Subcutaneous abdominal adipose tissue (tissue), 5 donors: ENCODE results near the gene SEH1L.

ENCODE experiments used
- H3K27ac ChIP-seq: one replicate; pipeline ENCODE4 v1.7.0; 2013; ENCODE audit warnings: low read depth, mild to moderate bottlenecking, inconsistent platforms, low read length, moderate library complexity
- H3K27me3 ChIP-seq, 5 donors: one replicate each; pipeline ENCODE4 v1.7.0; 2013; ENCODE audit warnings: low read length in 5 of 5, inconsistent platforms in 1 of 5; ENCODE audit not compliant: control insufficient read depth in 5 of 5, insufficient read depth in 4 of 5
- H3K36me3 ChIP-seq, 5 donors: one replicate each; pipeline ENCODE4 v1.7.0; 2013; ENCODE audit warnings: low read length in 5 of 5; ENCODE audit not compliant: control insufficient read depth in 5 of 5, insufficient read depth in 5 of 5
- H3K4me1 ChIP-seq, 5 donors: one replicate each; pipeline ENCODE4 v1.7.0; 2013; ENCODE audit warnings: low read length in 5 of 5, mild to moderate bottlenecking in 3 of 5, moderate library complexity in 1 of 5; ENCODE audit not compliant: control insufficient read depth in 5 of 5, insufficient read depth in 5 of 5
- H3K4me3 ChIP-seq, 5 donors: one replicate each; pipeline ENCODE4 v1.7.0; 2013; ENCODE audit warnings: low read length in 5 of 5, low read depth in 1 of 5
- H3K9ac ChIP-seq, 5 donors: one replicate each; pipeline ENCODE4 v1.7.0; 2013; ENCODE audit warnings: low read length in 5 of 5, mild to moderate bottlenecking in 4 of 5, moderate library complexity in 3 of 5
- H3K9me3 ChIP-seq, 5 donors: one replicate each; pipeline ENCODE4 v1.7.0; 2013; ENCODE audit warnings: low read length in 5 of 5; ENCODE audit not compliant: control insufficient read depth in 5 of 5
- donor health status: healthy.
- donor health status: healthy.
- donor health status: healthy.
- donor health status: healthy.
- donor health status: healthy.

Gene SEH1L

GRCh38 chr18:12934454-12935071, 13.2 kb upstream of the SEH1L start:
- no peak overlapping the region for H3K4me3 ChIP-seq
- H3K27me3 ChIP-seq, result no peaks in the 10 kb centered on the region
- no peaks in the 10 kb centered on the region for H3K9me3 ChIP-seq
- no peaks in the 10 kb centered on the region for H3K36me3 ChIP-seq
- H3K27ac ChIP-seq, result no peak overlapping the region
- peak overlapping the region in 1 of 5 donors; percentile 33 for H3K9ac ChIP-seq
- peaks cover 0 to 3% (median 0%) of the 10 kb centered on the region in 5 donors for H3K4me1 ChIP-seq

- Histone ChIP-seq H3K9ac (no peak overlapping the region), H3K4me1 (peaks cover 0 to 3% (median 0%) of the 10 kb centered on the region in 5 donors), H3K4me3 (no peak overlapping the region), H3K27me3 (no peaks in the 10 kb centered on the region), H3K36me3 (no peaks in the 10 kb centered on the region), H3K27ac (no peak overlapping the region), H3K9me3 (no peaks in the 10 kb centered on the region)
Measured at GRCh38 chr18:12939162-12939561, 8.6 kb upstream of the SEH1L start.

- Histone ChIP-seq H3K4me1 (peaks cover 0 to 22% (median 19%) of the 10 kb centered on the region in 5 donors), H3K9me3 (no peaks in the 10 kb centered on the region), H3K9ac (no peak overlapping the region), H3K4me3 (no peak overlapping the region), H3K27ac (no peak overlapping the region), H3K27me3 (no peaks in the 10 kb centered on the region), H3K36me3 (no peaks in the 10 kb centered on the region)
Measured at GRCh38 chr18:12943215-12943614, 4.6 kb upstream of the SEH1L start.

- Histone ChIP-seq H3K4me3 (peak overlapping the region in 1 of 5 donors; percentile 48), H3K27me3 (no peaks in the 10 kb centered on the region), H3K36me3 (no peaks in the 10 kb centered on the region), H3K27ac (no peak overlapping the region), H3K9me3 (no peaks in the 10 kb centered on the region), H3K9ac (no peak overlapping the region), H3K4me1 (peaks cover 0 to 31% (median 24%) of the 10 kb centered on the region in 5 donors)
Measured at GRCh38 chr18:12944709-12945108, 3.1 kb upstream of the SEH1L start.

GRCh38 chr18:12946549-12947284, 1.1 kb upstream of the SEH1L start:
- no peaks in the 10 kb centered on the region for H3K36me3 ChIP-seq
- H3K4me3 ChIP-seq, result peak overlapping the region; percentile 72 to 92 (median 82)
- H3K4me1 ChIP-seq, result peaks cover 0 to 31% (median 24%) of the 10 kb centered on the region in 5 donors
- H3K9me3 ChIP-seq, result no peaks in the 10 kb centered on the region
- H3K9ac ChIP-seq, result peak overlapping the region; percentile 39 to 95 (median 94)
- peak overlapping the region; percentile 98 for H3K27ac ChIP-seq
- no peaks in the 10 kb centered on the region for H3K27me3 ChIP-seq

GRCh38 chr18:12948050-12948804, 416 bp downstream of the SEH1L start:
- Histone ChIP-seq H3K4me3 (peak overlapping the region; percentile 49 to 81 (median 72)), H3K9ac (peak overlapping the region; percentile 75 to 87 (median 78)), H3K27ac (peak overlapping the region; percentile 88), H3K36me3 (peaks cover 0 to 2% (median 0%) of the 10 kb centered on the region in 5 donors), H3K9me3 (no peaks in the 10 kb centered on the region), H3K27me3 (no peaks in the 10 kb centered on the region), H3K4me1 (peaks cover 0 to 31% (median 24%) of the 10 kb centered on the region in 5 donors)

GRCh38 chr18:12958478-12958877, 10.7 kb downstream of the SEH1L start:
- Histone ChIP-seq H3K4me3 (no peak overlapping the region), H3K36me3 (peaks cover 9 to 36% (median 11%) of the 10 kb centered on the region in 5 donors), H3K9ac (no peak overlapping the region), H3K27me3 (no peaks in the 10 kb centered on the region), H3K27ac (no peak overlapping the region), H3K4me1 (peaks cover 0 to 12% (median 9%) of the 10 kb centered on the region in 5 donors), H3K9me3 (no peaks in the 10 kb centered on the region)

- no peak overlapping the region for H3K9ac ChIP-seq
- no peaks in the 10 kb centered on the region for H3K27me3 ChIP-seq
- no peaks in the 10 kb centered on the region for H3K9me3 ChIP-seq
- H3K4me1 ChIP-seq, result peaks cover 0 to 12% (median 7%) of the 10 kb centered on the region in 5 donors
- peaks cover 11 to 40% (median 17%) of the 10 kb centered on the region in 5 donors for H3K36me3 ChIP-seq
- no peak overlapping the region for H3K27ac ChIP-seq
- H3K4me3 ChIP-seq, result no peak overlapping the region
Measured at GRCh38 chr18:12960395-12960794, 12.6 kb downstream of the SEH1L start.

- H3K36me3 ChIP-seq, result peaks cover 15 to 36% (median 16%) of the 10 kb centered on the region in 5 donors
- H3K4me3 ChIP-seq, result no peak overlapping the region
- H3K27ac ChIP-seq, result no peak overlapping the region
- H3K9me3 ChIP-seq, result no peaks in the 10 kb centered on the region
- H3K27me3 ChIP-seq, result no peaks in the 10 kb centered on the region
- H3K4me1 ChIP-seq, result peaks cover 0 to 12% (median 7%) of the 10 kb centered on the region in 5 donors
- H3K9ac ChIP-seq, result no peak overlapping the region
Measured at GRCh38 chr18:12960853-12961397, 13.1 kb downstream of the SEH1L start.
